Trophoblast cell (in vitro differentiated cells and primary cell): Measurements from ENCODE around the gene PTPRQ.
A peak's percentile ranks its signal among the peaks of the same experiment; 100 is the strongest.

Experiments used
- DNase-seq, 2 donors: peaks; one replicate each; pipeline ENCODE4 v3.0.0-alpha.2; 2016
- H2AFZ ChIP-seq: 2 replicates; pipeline ENCODE4 v1.6.1; 2013; ENCODE audit warnings: low read length, moderate library complexity, mild to moderate bottlenecking; ENCODE audit not compliant: insufficient read depth, poor library complexity
- H2AK5ac ChIP-seq: 2 replicates; pipeline ENCODE4 v1.6.1; 2013; ENCODE audit warnings: mild to moderate bottlenecking, low read length
- H2BK120ac ChIP-seq: 2 replicates; pipeline ENCODE4 v1.6.1; 2013; ENCODE audit warnings: low read length, mild to moderate bottlenecking, moderate library complexity; ENCODE audit not compliant: insufficient read depth, poor library complexity
- H2BK12ac ChIP-seq: 2 replicates; pipeline ENCODE4 v1.6.1; 2013; ENCODE audit warnings: mild to moderate bottlenecking, low read length, moderate library complexity
- H2BK5ac ChIP-seq: 2 replicates; pipeline ENCODE4 v1.6.1; 2013; ENCODE audit warnings: low read length, low read depth, moderate library complexity, mild to moderate bottlenecking; ENCODE audit not compliant: poor library complexity
- H3K14ac ChIP-seq: 2 replicates; pipeline ENCODE4 v1.6.1; 2013; ENCODE audit warnings: mild to moderate bottlenecking, low read length
- H3K18ac ChIP-seq: 2 replicates; pipeline ENCODE4 v1.6.1; 2013; ENCODE audit warnings: mild to moderate bottlenecking, low read length
- H3K23ac ChIP-seq: 2 replicates; pipeline ENCODE4 v1.6.1; 2013; ENCODE audit warnings: low read length
- H3K27ac ChIP-seq: 2 replicates; pipeline ENCODE4 v1.5.1; 2013; ENCODE audit warnings: low read depth, mild to moderate bottlenecking, inconsistent platforms, low read length, moderate library complexity
- H3K27me3 ChIP-seq: 2 replicates; pipeline ENCODE4 v1.6.1; 2013; ENCODE audit warnings: inconsistent platforms, mild to moderate bottlenecking, low read length, moderate library complexity; ENCODE audit not compliant: insufficient read depth
- H3K36me3 ChIP-seq, 2 experiments: 1 replicate in 1 of 2; 2 replicates in 1 of 2; pipeline ENCODE4 v1.6.1; 2013; ENCODE audit warnings: low read length in 2 of 2, mild to moderate bottlenecking in 2 of 2, moderate library complexity in 1 of 2; ENCODE audit not compliant: insufficient read depth in 2 of 2, control insufficient read depth in 1 of 2
- H3K4ac ChIP-seq: 2 replicates; pipeline ENCODE4 v1.6.1; 2013; ENCODE audit warnings: low read depth, mild to moderate bottlenecking, low read length, moderate library complexity
- H3K4me1 ChIP-seq, 2 experiments: 1 replicate in 1 of 2; 2 replicates in 1 of 2; pipeline ENCODE4 v1.6.1; 2013; ENCODE audit warnings: low read length in 2 of 2, mild to moderate bottlenecking in 2 of 2, moderate library complexity in 1 of 2; ENCODE audit not compliant: insufficient read depth in 2 of 2, control insufficient read depth in 1 of 2
- H3K4me2 ChIP-seq: 2 replicates; pipeline ENCODE4 v1.6.1; 2013; ENCODE audit warnings: inconsistent platforms, mild to moderate bottlenecking, low read length, moderate library complexity
- H3K4me3 ChIP-seq: 2 replicates; pipeline ENCODE4 v1.5.1; 2013; ENCODE audit warnings: mild to moderate bottlenecking, low read depth, low read length, inconsistent platforms
- H3K79me1 ChIP-seq: one replicate; pipeline ENCODE4 v1.6.1; 2013; ENCODE audit warnings: low read length
- H3K79me2 ChIP-seq: 2 replicates; pipeline ENCODE4 v1.6.1; 2013; ENCODE audit warnings: low read length, mild to moderate bottlenecking; ENCODE audit not compliant: control insufficient read depth, insufficient read depth, poor library complexity
- H3K9ac ChIP-seq: 2 replicates; pipeline ENCODE4 v1.6.1; 2013; ENCODE audit warnings: mild to moderate bottlenecking, low read length
- H3K9me3 ChIP-seq: 2 replicates; pipeline ENCODE4 v1.6.1; 2013; ENCODE audit warnings: low read depth, mild to moderate bottlenecking, control low read depth, inconsistent platforms, low read length; ENCODE audit not compliant: insufficient read depth
- H4K12ac ChIP-seq: 2 replicates; pipeline ENCODE4 v1.6.1; 2013; ENCODE audit warnings: low read depth, mild to moderate bottlenecking, low read length, moderate library complexity
- H4K8ac ChIP-seq: 2 replicates; pipeline ENCODE4 v1.6.1; 2013; ENCODE audit warnings: low read depth, mild to moderate bottlenecking, low read length, moderate library complexity
- H4K91ac ChIP-seq: one replicate; pipeline ENCODE4 v1.6.1; 2013; ENCODE audit warnings: low read depth, mild to moderate bottlenecking, low read length, moderate library complexity
- WGBS: extraction: QIAGEN DNeasy Blood & Tissue Kit; methylation state at CpG from one replicate; pipeline ENCODE4 v1.1.7; 2013; ENCODE audit warnings: missing lambda C conversion rate; ENCODE audit not compliant: insufficient read length, insufficient coverage; ENCODE audit errors: extremely low coverage; 5-methylcytosine and 5-hydroxymethylcytosine counted together

The PTPRQ gene

GRCh38 chr12:80415466-80415865, 28.6 kb upstream of the PTPRQ start:
- no peak overlapping the region for H4K8ac ChIP-seq
- H3K79me2 ChIP-seq, result no peaks in the 10 kb centered on the region
- no peaks in the 10 kb centered on the region for H3K36me3 ChIP-seq
- H2BK5ac ChIP-seq, result no peak overlapping the region
- no peak overlapping the region for H3K14ac ChIP-seq
- H3K4me2 ChIP-seq, result no peak overlapping the region
- no peak overlapping the region for H3K9ac ChIP-seq
- no CpG with 5 or more reads among the region's 1 CpG for WGBS
- no peak overlapping the region for H3K23ac ChIP-seq
- H2BK12ac ChIP-seq, result no peak overlapping the region
- H2BK120ac ChIP-seq, result no peak overlapping the region
- no peak overlapping the region for H4K91ac ChIP-seq
- H4K12ac ChIP-seq, result no peak overlapping the region
- H3K4me3 ChIP-seq, result no peak overlapping the region
- no peak overlapping the region for H2AFZ ChIP-seq
- no peak overlapping the region for H3K27ac ChIP-seq
- no peaks in the 10 kb centered on the region for H3K27me3 ChIP-seq
- H3K4me1 ChIP-seq, result no peaks in the 10 kb centered on the region
- H3K4ac ChIP-seq, result no peak overlapping the region
- no peak overlapping the region for H2AK5ac ChIP-seq
- no peak overlapping the region for H3K18ac ChIP-seq
- DNase-seq, result no peak
- no peaks in the 10 kb centered on the region for H3K79me1 ChIP-seq
- no peaks in the 10 kb centered on the region for H3K9me3 ChIP-seq

GRCh38 chr12:80419644-80420043, 24.4 kb upstream of the PTPRQ start:
- H4K8ac ChIP-seq, result no peak overlapping the region
- H3K4me3 ChIP-seq, result no peak overlapping the region
- no peak overlapping the region for H2AK5ac ChIP-seq
- H4K91ac ChIP-seq, result no peak overlapping the region
- no peaks in the 10 kb centered on the region for H3K79me2 ChIP-seq
- no peak overlapping the region for H2BK12ac ChIP-seq
- H3K4ac ChIP-seq, result no peak overlapping the region
- no peaks in the 10 kb centered on the region for H3K36me3 ChIP-seq
- H3K27ac ChIP-seq, result no peak overlapping the region
- no peaks in the 10 kb centered on the region for H3K9me3 ChIP-seq
- no peak overlapping the region for H3K4me2 ChIP-seq
- no peaks in the 10 kb centered on the region for H3K27me3 ChIP-seq
- no peaks in the 10 kb centered on the region for H3K4me1 ChIP-seq
- no peak overlapping the region for H3K18ac ChIP-seq
- H3K14ac ChIP-seq, result no peak overlapping the region
- H3K79me1 ChIP-seq, result no peaks in the 10 kb centered on the region
- DNase-seq, result no peak
- H2BK5ac ChIP-seq, result no peak overlapping the region
- H4K12ac ChIP-seq, result no peak overlapping the region
- H2AFZ ChIP-seq, result no peak overlapping the region
- no peak overlapping the region for H2BK120ac ChIP-seq
- no peak overlapping the region for H3K23ac ChIP-seq
- H3K9ac ChIP-seq, result no peak overlapping the region

- H3K27me3 ChIP-seq, result no peaks in the 10 kb centered on the region
- H3K27ac ChIP-seq, result no peak overlapping the region
- no peak overlapping the region for H3K4me3 ChIP-seq
- H3K23ac ChIP-seq, result no peak overlapping the region
- H4K8ac ChIP-seq, result no peak overlapping the region
- no peak overlapping the region for H2BK120ac ChIP-seq
- no peak overlapping the region for H3K18ac ChIP-seq
- H3K9ac ChIP-seq, result no peak overlapping the region
- no peaks in the 10 kb centered on the region for H3K9me3 ChIP-seq
- H3K79me1 ChIP-seq, result no peaks in the 10 kb centered on the region
- H3K4me2 ChIP-seq, result no peak overlapping the region
- H3K36me3 ChIP-seq, result no peaks in the 10 kb centered on the region
- no peak overlapping the region for H4K12ac ChIP-seq
- no peaks in the 10 kb centered on the region for H3K4me1 ChIP-seq
- no peak overlapping the region for H2BK5ac ChIP-seq
- no peaks in the 10 kb centered on the region for H3K79me2 ChIP-seq
- H3K4ac ChIP-seq, result no peak overlapping the region
- DNase-seq, result no peak
- H3K14ac ChIP-seq, result no peak overlapping the region
- no peak overlapping the region for H2AFZ ChIP-seq
- H2BK12ac ChIP-seq, result no peak overlapping the region
- H2AK5ac ChIP-seq, result no peak overlapping the region
- H4K91ac ChIP-seq, result no peak overlapping the region
These were observed 24.0 kb upstream of the PTPRQ start for GRCh38 chr12:80420075-80420474.

- Histone ChIP-seq H3K4ac (no peak overlapping the region), H3K4me3 (no peak overlapping the region), H3K9me3 (no peaks in the 10 kb centered on the region), H3K23ac (no peak overlapping the region), H2BK12ac (no peak overlapping the region), H3K79me1 (no peaks in the 10 kb centered on the region), H3K27ac (no peak overlapping the region), H4K8ac (no peak overlapping the region), H2AK5ac (no peak overlapping the region), H3K9ac (no peak overlapping the region), H3K4me2 (no peak overlapping the region), H3K14ac (no peak overlapping the region), H3K27me3 (no peaks in the 10 kb centered on the region), H3K18ac (no peak overlapping the region), H3K36me3 (no peaks in the 10 kb centered on the region), H2BK5ac (no peak overlapping the region), H2AFZ (no peak overlapping the region), H4K91ac (no peak overlapping the region), H3K4me1 (no peaks in the 10 kb centered on the region), H2BK120ac (no peak overlapping the region), H4K12ac (no peak overlapping the region), H3K79me2 (no peaks in the 10 kb centered on the region)
- peak in 1 of 2 donors; percentile 46 for DNase-seq
- no CpG with 5 or more reads among the region's 2 CpGs for WGBS
These were observed 21.5 kb upstream of the PTPRQ start for GRCh38 chr12:80422550-80422949.

- no peak overlapping the region for H3K14ac ChIP-seq
- no peaks in the 10 kb centered on the region for H3K4me1 ChIP-seq
- H3K18ac ChIP-seq, result no peak overlapping the region
- H2AK5ac ChIP-seq, result no peak overlapping the region
- H3K9ac ChIP-seq, result no peak overlapping the region
- no peaks in the 10 kb centered on the region for H3K79me2 ChIP-seq
- no peaks in the 10 kb centered on the region for H3K9me3 ChIP-seq
- no peak overlapping the region for H2AFZ ChIP-seq
- H3K79me1 ChIP-seq, result no peaks in the 10 kb centered on the region
- H3K4me2 ChIP-seq, result no peak overlapping the region
- DNase-seq, result peak; percentile 54 to 90
- no peak overlapping the region for H4K91ac ChIP-seq
- H2BK120ac ChIP-seq, result no peak overlapping the region
- H3K4ac ChIP-seq, result no peak overlapping the region
- no peaks in the 10 kb centered on the region for H3K36me3 ChIP-seq
- H4K12ac ChIP-seq, result no peak overlapping the region
- H3K27ac ChIP-seq, result no peak overlapping the region
- H3K4me3 ChIP-seq, result no peak overlapping the region
- no CpG with 5 or more reads among the region's 2 CpGs for WGBS
- no peak overlapping the region for H2BK12ac ChIP-seq
- H4K8ac ChIP-seq, result no peak overlapping the region
- H2BK5ac ChIP-seq, result no peak overlapping the region
- no peak overlapping the region for H3K23ac ChIP-seq
- no peaks in the 10 kb centered on the region for H3K27me3 ChIP-seq
These were observed 12.0 kb upstream of the PTPRQ start for GRCh38 chr12:80432061-80432460.
